ENCODE data around the gene VGF.
"Not testable (repeated sequence)": the region's sequence is repeated elsewhere in the genome, so short reads cannot be mapped to it uniquely, and the experiment has no call there.

VGF gene

DNA sequence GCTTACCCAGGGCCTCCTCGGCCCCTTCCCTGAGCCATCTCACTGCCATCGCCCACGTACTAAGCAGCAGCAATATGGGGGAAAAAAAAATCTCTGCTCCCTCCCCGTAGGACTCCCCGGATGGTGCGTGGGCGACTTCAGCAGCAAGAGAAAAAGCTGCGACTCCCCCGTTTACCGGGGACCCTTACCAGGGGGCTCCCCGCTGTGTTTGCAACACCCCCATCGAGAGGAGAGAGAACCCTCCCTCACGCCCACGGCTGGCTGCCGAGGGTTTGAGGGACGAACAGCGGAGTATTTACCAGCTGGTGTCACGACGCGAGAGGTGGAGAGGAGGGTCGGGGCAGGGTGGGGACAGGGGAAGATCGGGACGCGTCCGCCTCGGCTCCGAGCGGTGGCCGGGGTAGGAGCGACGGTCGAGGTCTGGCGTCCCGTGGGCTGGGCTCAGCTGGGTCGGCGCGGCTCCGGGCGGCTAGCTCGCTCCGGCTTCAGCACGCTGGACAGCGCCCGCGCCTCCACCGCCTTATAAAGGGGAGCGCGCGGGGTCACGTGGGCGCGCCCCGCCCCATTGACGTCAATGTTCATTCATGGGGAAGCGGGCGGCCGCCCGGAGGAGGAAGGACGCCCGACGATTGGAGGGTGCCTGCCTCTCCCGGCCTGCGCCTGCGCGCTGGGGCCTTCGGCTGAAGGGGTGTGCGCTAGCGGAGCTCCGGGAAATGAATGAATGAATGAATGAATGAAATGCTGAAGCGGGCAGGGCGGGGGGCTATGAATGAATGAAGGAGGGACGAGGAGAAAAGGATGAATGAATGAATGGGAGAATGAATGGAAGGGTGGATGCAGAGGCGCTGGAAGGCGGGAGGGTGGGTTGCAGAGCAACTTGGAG lies at the start of gene VGF:
Gene VGF (minus strand): TSS at position 495 of the 883 bp plus-strand sequence. CDS start 726 bp downstream, outside the sequence.
- in situ Hi-C loops (cut with MboI; ENCODE audit: low sequenced_read_pairs), result no loop called here

DNA sequence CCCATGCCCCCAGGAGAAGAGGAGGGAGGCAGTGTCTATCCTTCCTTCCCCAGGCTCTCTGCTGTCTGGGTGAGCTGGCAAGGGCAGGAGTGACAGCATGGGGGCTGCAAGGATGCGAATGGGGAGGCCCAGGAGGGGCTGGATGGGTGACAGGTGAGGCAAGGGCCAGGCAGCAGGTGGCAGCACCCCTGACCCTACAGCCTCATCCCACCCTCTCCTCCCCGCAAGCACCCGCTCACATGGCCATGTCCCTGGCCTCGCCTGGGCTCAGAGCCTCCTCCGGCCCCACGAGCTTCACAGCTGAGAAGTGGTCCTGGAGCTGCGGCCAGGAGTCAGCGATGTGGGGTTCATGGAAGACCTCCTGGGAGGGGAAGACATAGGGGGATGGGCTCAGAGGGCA lies 46.6 kb upstream of the VGF start:
- in situ Hi-C loops (cut with MboI; ENCODE audit: low sequenced_read_pairs), result no loop called here

GRCh38 chr7:101211501-101211900 lies 46.1 kb upstream of the VGF start:
- in situ Hi-C loops (cut with MboI; ENCODE audit: low sequenced_read_pairs), result no loop called here

DNA sequence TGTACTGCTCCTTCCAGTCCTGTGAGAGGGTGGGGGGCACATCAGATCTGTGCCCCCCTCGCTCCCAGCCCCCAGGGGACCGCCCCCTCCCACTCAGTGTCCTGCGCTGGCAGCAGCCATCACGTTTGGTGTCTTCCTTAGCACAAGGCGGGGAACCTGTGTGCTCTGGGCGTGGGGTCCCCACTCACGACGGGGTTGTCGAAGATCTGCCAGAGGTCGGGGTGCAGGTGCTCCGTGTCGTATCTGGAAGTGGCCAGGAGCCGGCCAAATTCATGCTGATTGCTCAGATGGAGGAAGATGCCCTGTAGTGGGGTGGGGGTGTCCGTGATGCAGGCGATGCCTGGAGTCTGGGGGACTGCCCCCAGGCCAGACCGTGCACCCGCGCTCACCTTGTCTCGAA lies 44.8 kb upstream of the VGF start:
- in situ Hi-C loops (cut with MboI; ENCODE audit: low sequenced_read_pairs), result no loop called here

- in situ Hi-C loops (cut with MboI; ENCODE audit: low sequenced_read_pairs), result no loop called here
These were observed 43.4 kb upstream of the VGF start for GRCh38 chr7:101208794-101209193.

- in situ Hi-C loops (cut with MboI; ENCODE audit: low sequenced_read_pairs), result no loop called here
These were observed 42.1 kb upstream of the VGF start for GRCh38 chr7:101207459-101207858.

DNA sequence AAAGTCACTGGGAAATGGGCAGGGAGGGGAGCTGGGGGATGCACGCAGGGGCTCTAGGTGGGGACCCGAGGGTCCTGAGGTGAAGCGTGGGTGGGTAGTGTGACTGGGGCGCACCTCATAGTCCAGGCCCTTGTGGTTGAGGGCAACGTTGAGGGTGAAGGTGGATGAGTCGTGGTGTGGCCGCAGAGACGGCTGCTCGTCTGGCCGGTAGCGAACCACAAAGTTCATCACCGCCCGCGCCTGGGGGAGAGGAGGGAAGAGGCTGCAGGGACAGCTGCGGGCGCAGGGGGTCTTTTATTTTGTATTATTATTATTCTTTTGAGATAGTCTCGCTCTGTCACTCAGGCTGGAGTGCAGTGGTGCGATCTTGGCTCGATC lies 41.3 kb upstream of the VGF start:
- in situ Hi-C loops (cut with MboI; ENCODE audit: low sequenced_read_pairs), result no loop called here

- in situ Hi-C loops (cut with MboI; ENCODE audit: low sequenced_read_pairs), result no loop called here
These were observed 40.7 kb upstream of the VGF start for GRCh38 chr7:101205901-101206664.

GRCh38 chr7:101203740-101204738 lies 38.7 kb upstream of the VGF start:
- in situ Hi-C loops (cut with MboI; ENCODE audit: low sequenced_read_pairs), result not testable (repeated sequence)

DNA sequence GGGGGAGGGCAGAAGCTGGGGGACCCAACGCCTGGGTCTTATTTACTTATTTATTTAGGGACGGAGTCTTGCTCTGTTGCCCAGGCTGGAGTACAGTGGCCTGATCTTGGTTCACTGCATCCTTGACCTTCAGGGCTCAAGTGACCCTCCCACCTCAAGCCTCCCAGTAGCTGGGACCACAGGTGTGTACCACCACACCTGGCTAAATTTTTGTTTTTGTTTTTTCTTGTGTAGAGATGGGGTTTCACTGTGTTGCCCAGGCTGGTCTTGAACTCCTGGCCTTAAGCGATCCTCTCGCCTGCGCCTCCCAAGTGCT lies 37.2 kb upstream of the VGF start:
- in situ Hi-C loops (cut with MboI; ENCODE audit: low sequenced_read_pairs), result no loop called here

- in situ Hi-C loops (cut with MboI; ENCODE audit: low sequenced_read_pairs), result no loop called here
These were observed 36.6 kb upstream of the VGF start for GRCh38 chr7:101201695-101202602.

- in situ Hi-C loops (cut with MboI; ENCODE audit: low sequenced_read_pairs), result no loop called here
These were observed 35.7 kb upstream of the VGF start, which contains the start of gene MOGAT3 for GRCh38 chr7:101200862-101201599. MOGAT3 (minus strand) TSS chr7:101201036; CDS start chr7:101200854, 182 bp downstream.

DNA sequence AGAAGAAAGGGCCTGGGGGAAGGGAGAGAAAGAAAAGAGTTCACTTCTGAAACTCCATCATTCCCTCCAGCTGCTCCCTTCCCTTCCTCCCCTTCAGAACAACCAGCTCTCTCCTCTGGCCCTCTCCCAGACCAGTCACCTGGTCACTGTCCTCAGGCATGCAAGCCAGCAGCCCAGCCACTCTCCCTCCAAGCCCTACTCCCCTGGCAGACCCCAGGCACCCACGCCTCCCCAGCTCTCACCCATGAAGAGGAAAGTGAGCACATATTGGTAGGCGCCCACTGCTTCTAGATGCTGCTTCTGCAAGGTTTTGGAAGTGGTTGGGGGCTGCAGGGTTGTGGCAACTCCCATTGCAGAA lies 35.1 kb upstream of the VGF start:
- in situ Hi-C loops (cut with MboI; ENCODE audit: low sequenced_read_pairs), result no loop called here

DNA sequence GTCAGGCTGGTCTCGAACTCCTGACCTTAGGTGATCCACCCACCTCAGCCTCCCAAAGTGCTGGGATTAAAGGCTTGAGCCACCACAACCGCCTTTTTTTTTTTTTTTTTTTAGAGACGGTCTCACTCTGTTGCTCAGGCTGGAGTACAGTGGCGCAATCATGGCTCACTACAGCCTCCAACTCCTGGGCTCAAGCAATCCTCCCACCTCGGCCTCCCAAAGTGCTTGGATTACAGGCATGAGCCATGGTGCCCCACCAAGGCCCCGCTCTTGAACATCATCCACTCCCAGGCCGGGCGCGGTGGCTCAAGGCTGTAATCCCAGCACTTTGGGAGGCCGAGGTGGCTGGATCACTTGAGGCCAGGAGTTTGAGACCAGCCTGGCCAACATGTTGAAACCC lies 34.2 kb upstream of the VGF start:
- in situ Hi-C loops (cut with MboI; ENCODE audit: low sequenced_read_pairs), result not testable (repeated sequence)

DNA sequence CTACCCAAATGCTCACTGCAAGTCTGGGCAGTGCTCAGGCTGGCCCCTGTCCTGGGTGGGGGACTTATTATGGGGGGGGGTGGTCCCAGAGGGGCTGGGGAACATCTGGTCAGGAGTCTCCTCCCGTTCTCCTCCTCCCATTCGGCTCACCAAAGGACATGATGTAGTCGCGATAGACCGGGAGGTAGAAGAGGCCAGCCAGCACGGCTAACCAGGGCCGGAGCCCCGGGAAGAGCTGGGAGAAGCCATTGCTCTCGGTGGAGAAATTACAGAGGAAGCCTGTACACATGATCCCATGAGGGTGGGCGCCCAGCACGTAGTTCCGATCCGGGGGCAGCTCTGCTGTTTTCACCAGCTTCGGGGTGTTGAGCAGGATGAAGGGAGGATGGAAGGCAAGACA lies 33.1 kb upstream of the VGF start:
- in situ Hi-C loops (cut with MboI; ENCODE audit: low sequenced_read_pairs), result no loop called here

GRCh38 chr7:101197991-101198390 lies 32.6 kb upstream of the VGF start:
- in situ Hi-C loops (cut with MboI; ENCODE audit: low sequenced_read_pairs), result no loop called here

DNA sequence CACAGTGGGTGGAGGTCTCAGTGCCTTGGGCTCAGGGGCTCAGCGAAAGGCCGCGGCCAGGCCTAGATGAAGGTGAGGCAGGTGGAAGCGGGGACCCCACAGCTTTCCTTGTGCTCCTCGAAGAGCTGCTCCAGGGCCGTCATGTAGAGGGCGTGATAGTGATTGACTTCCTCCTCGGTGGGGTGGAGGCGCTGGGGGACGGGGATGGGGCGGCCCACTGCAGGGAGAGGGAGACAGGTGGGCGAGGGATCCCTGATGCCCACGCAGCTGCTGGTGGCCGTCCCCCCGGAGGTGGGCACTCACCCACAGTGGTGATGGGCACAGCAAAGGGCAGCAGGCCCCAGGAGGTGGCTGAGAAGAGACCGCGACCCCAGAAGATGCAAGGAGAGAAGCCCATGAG lies 30.5 kb upstream of the VGF start:
- in situ Hi-C loops (cut with MboI; ENCODE audit: low sequenced_read_pairs), result no loop called here

- in situ Hi-C loops (cut with MboI; ENCODE audit: low sequenced_read_pairs), result no loop called here
These were observed 23.7 kb upstream of the VGF start for GRCh38 chr7:101189109-101189508.

DNA sequence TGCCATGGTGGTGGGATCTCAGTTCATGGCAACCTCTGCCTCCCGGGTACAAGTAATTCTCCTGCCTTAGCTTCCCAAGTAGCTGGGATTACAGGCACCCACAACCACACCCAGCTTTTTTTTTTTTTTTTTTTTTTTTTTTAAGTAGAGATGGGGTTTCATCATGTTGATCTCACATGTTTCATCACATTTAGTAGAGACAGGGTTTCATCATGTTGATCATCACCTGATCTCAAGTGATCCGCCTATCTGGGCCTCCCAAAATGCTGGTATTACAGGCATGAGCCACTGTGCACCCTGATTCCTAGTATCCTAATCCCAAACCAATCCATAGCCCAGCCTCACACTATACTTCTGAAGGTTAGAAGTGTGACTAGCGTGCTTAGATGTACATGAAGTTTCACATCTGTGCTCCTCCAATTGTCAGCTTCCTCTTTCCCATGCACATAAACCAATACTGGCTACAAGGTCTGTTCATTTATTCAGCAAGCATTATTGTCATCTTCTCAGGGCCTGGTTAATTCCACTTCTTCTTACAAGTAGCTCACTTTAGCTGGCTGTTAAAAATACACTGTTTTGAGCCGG lies 21.6 kb upstream of the VGF start:
- in situ Hi-C loops (cut with MboI; ENCODE audit: low sequenced_read_pairs), result no loop called here

Data from HL-60/S4 treated with retinoic acid at 250 ng/mL for 4 days and 3 days (cell line).